Suprapubic skin (tissue), 4 donors: ENCODE measurements around the gene PLBD2. TPM values are rescaled to one million over a fixed set of nuclear protein-coding genes. Genes with fewer than 3 reads are reported as not detected.

Source experiments
- DNase-seq, 2 donors: peaks; one replicate each; pipeline ENCODE4 v3.0.0-alpha.2; 2019; ENCODE audit warnings: low spot score in 2 of 2
- H3K27ac ChIP-seq: fragments of 200-600 bp; sonication (generic); one replicate; pipeline ENCODE4 v1.5.1; 2019
- H3K27me3 ChIP-seq: fragments of 200-600 bp; sonication (generic); one replicate; pipeline ENCODE4 v1.5.1; 2019
- H3K36me3 ChIP-seq: fragments of 200-600 bp; sonication (generic); one replicate; pipeline ENCODE4 v1.5.1; 2019
- H3K4me1 ChIP-seq: fragments of 200-600 bp; sonication (generic); one replicate; pipeline ENCODE4 v1.5.1; 2019
- H3K4me3 ChIP-seq: fragments of 200-600 bp; sonication (generic); one replicate; pipeline ENCODE4 v1.5.1; 2019; ENCODE audit warnings: mild to moderate bottlenecking
- H3K9me3 ChIP-seq: fragments of 200-600 bp; sonication (generic); one replicate; pipeline ENCODE4 v1.5.1; 2019
- EP300 ChIP-seq: sonication (generic); formaldehyde crosslinking; IDR thresholded peaks from one replicate; pipeline ENCODE4 v1.6.1; 2017; ENCODE audit warnings: antibody characterized with exemption
- POLR2A ChIP-seq, 2 donors: fragments of 450-650 bp; IDR thresholded peaks; one replicate each; pipeline ENCODE4 v1.6.1; 2017; ENCODE audit warnings: antibody characterized with exemption in 2 of 2, mild to moderate bottlenecking in 2 of 2, moderate library complexity in 2 of 2
- POLR2AphosphoS5 ChIP-seq, 3 donors: sonication (generic); formaldehyde crosslinking; IDR thresholded peaks; one replicate each; pipeline ENCODE4 v1.6.1; 2017; ENCODE audit warnings: antibody characterized with exemption in 3 of 3
- WGBS: methylation state at CpG from one replicate; pipeline ENCODE4 v1.1.5; 2018; 5-methylcytosine and 5-hydroxymethylcytosine counted together
- total RNA-seq, 4 donors: library from RNA; depleted of rRNA; stranded (reverse); fragments of >200 nt; gene quantifications; one replicate each; pipeline ENCODE4 v1.1.0, GENCODE V29; 2016
- TF ChIP-seq, protein P1 (sequence below), 2 donors: fragments of 200-600 bp in 1 of 2; fragments of 450-650 bp in 1 of 2; sonication (generic) in 1 of 2; IDR thresholded peaks; one replicate each; pipeline ENCODE4 v1.5.1; 2016 to 2019; ENCODE audit warnings: antibody characterized with exemption in 2 of 2, mild to moderate bottlenecking in 1 of 2, moderate library complexity in 1 of 2

PLBD2 gene
- total RNA-seq, 4 donors from 2014 or later = 22.2 to 29.2 (median 27.3) TPM

DNA sequence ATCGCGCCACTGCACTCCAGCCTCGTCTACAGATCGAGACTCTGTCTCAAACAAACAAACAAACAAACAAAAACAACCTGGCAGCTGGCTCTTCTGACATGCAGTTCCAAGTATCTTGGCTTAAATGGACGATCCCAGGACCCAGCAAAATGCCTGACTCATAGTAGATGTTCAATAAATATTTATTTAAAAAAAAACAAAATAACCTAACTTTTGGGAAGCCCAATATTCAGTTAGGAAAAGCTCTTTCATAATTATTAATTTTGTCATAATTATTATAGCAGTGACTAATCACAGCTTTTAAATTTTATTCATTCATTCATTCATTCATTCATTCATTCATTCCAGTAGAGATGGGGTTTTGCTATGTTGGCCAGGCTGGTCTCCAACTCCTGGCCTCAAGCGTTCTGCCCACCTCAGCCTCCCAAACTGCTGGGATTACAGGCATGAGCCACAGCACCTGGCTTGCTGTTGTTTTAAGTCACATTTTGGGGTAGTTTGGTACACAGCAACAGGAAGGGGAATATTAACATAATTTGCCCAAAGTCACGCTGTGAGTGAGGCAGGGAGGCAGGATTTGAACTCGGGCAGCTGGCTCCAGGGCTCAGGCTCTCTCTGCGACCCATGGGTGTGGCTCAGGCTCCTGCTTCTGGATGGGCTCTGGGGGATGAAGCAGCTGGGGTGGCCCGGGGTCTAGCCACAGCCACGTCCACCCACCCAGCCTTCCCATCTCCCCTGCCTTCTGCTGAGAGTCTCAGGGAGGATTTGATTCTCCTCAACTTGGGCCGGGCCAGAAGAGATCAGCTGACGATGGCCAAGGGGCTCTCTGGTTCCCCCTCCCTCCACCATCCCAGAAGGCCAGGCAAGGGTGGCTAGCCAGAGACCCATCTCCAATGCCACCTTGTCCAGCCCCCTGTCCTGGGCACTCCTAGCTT, 42.9 kb downstream of the PLBD2 start:
- no peak overlapping the region for H3K27ac ChIP-seq
- peaks cover 23% of the 10 kb centered on the region for H3K27me3 ChIP-seq
- H3K36me3 ChIP-seq = no peaks in the 10 kb centered on the region
- no peak for DNase-seq
- TF ChIP-seq POLR2A (IDR thresholded peaks at IDR 0.05) (no peak), EP300 (no peak), POLR2AphosphoS5 (IDR thresholded peaks at IDR 0.05) (no peak)
- TF ChIP-seq, protein P1, sequence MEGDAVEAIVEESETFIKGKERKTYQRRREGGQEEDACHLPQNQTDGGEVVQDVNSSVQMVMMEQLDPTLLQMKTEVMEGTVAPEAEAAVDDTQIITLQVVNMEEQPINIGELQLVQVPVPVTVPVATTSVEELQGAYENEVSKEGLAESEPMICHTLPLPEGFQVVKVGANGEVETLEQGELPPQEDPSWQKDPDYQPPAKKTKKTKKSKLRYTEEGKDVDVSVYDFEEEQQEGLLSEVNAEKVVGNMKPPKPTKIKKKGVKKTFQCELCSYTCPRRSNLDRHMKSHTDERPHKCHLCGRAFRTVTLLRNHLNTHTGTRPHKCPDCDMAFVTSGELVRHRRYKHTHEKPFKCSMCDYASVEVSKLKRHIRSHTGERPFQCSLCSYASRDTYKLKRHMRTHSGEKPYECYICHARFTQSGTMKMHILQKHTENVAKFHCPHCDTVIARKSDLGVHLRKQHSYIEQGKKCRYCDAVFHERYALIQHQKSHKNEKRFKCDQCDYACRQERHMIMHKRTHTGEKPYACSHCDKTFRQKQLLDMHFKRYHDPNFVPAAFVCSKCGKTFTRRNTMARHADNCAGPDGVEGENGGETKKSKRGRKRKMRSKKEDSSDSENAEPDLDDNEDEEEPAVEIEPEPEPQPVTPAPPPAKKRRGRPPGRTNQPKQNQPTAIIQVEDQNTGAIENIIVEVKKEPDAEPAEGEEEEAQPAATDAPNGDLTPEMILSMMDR (IDR thresholded peaks at IDR 0.05) = no peak
- peaks cover 6% of the 10 kb centered on the region for H3K4me1 ChIP-seq
- H3K4me3 ChIP-seq = no peak overlapping the region
- no peaks in the 10 kb centered on the region for H3K9me3 ChIP-seq
- 79% methylated on average over 11 of the region's 13 CpGs for whole genome bisulfite sequencing

DNA sequence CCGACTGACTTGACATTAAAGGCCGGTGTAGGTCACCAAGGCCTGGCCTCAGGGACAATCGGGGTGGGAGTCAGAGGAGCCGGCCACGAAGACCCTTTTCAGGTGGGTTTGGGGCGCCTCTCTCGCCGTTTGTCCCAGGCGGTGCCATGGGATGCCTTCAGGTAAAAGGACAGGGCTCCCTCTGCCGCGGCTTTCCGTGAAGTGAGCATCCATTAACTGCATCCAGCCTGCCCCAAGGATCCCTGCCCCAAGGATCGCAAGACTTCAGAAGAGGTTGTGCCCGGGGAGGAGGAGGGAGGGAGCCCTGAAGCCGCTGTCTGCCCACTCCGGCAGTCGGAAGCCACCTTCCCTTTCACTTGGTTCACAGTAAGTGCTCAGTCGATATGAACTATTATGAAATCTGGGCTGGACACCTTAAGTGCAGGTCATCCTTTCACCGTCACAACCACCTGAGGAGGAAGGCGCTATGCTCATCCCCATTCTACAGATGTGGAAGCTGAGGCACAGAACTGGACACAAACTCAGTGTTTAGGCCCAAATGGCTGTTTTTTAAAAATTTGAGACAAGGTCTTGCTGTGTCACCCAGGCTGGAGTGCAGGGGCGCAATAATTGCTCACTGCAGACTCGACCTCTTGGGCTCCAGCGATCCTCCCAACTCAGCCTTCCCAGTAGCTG, 44.3 kb downstream of the PLBD2 start:
- Histone ChIP-seq H3K4me1 (peaks cover 6% of the 10 kb centered on the region), H3K36me3 (no peaks in the 10 kb centered on the region), H3K27me3 (peaks cover 16% of the 10 kb centered on the region), H3K4me3 (no peak overlapping the region), H3K27ac (no peak overlapping the region), H3K9me3 (no peaks in the 10 kb centered on the region)
- DNase-seq = no peak
- no peak for TF ChIP-seq POLR2A (IDR thresholded peaks at IDR 0.05)
- TF ChIP-seq, protein P1 (IDR thresholded peaks at IDR 0.05) = no peak
- no peak for TF ChIP-seq EP300
- 89% methylated on average over 15 of the region's 23 CpGs for WGBS

DNA sequence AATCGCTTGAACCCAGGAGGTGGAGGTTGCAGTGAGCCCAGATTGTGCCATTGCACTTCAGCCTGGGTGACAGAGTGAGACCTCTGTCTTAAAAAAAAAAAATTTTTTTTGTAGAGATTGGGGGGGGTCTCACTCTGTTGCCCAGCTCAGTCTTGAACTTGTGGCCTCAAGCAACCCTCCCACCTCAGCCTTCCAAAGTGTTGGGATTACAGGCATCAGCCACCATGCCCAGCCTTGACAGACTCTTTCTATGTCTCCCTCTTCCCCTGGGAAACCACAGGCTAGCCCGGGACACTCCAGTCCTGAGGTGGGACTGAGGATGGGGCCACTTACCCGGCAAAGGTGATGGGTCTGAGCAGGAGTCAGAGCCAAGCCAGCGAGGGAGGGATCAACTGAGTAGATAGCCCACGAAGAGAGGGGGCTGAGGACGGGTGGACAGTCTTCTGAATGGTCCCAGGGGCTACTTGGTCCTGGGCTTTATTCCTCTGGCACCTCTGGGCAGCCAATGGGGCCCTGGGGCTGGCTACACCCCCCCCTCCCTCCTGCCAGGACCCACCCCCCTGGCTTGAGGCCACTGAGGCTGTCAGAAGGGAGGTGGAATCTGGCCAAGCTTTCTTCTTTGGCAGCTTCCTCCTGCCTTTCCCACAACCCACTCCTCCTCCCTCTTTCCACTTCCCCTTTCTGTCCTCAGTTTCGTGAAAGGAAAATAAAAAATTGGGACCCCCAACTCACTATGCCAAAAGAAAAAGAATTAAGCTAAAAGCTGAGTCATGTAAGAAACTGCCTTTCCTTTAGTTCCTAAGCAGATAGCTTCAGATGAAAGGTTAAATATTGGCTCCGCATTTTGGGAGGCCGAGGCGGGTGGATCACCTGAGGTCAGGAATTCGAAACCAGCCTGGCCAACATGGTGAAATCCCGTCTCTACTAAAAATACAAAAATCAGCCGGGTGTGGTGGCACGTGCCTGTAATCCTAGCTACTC, 45.3 kb downstream of the PLBD2 start, which contains the start of gene SDS:
SDS (minus strand) TSS at position 453 of the 981 bp plus-strand sequence. CDS start 4,179 bp downstream, outside the sequence.
- TF ChIP-seq POLR2A (IDR thresholded peaks at IDR 0.05) (no peak), EP300 (no peak), POLR2AphosphoS5 (IDR thresholded peaks at IDR 0.05) (no peak)
- TF ChIP-seq, protein P1 (IDR thresholded peaks at IDR 0.05) = no peak
- Histone ChIP-seq H3K9me3 (no peaks in the 10 kb centered on the region), H3K36me3 (no peaks in the 10 kb centered on the region), H3K4me3 (peak within 1 kb of the TSS; percentile 1), H3K27me3 (peaks cover 12% of the 10 kb centered on the region), H3K4me1 (peaks cover 6% of the 10 kb centered on the region), H3K27ac (no peak within 1 kb of the TSS)
- WGBS = 41% methylated on average over 14 of the region's 14 CpGs
- DNase-seq = no peak

DNA sequence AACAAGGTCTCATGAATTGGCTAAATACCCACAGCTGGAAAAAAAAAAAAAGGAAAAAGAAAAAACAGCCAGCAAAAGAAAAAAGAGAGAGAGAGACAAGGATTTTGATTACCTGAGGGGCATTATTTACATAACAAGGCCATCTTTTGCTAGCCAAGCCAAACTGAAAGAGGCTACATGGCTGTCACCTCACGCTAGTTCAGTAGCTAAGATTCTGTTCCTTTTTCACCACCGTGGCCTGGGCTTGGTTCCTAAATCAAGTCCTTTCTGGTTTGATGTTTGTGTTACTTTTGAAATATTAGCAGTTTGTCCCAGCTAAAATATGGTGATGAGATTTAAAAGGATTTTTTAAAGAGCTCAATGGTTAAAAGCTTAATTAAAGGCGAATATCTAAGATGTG, 47.3 kb downstream of the PLBD2 start:
- Histone ChIP-seq H3K36me3 (no peaks in the 10 kb centered on the region), H3K4me1 (peaks cover 6% of the 10 kb centered on the region), H3K27me3 (peaks cover 2% of the 10 kb centered on the region), H3K4me3 (no peak overlapping the region), H3K9me3 (no peaks in the 10 kb centered on the region), H3K27ac (no peak overlapping the region)
- 79% methylated on average over 3 of the region's 3 CpGs for WGBS
- no peak for DNase-seq
- TF ChIP-seq, protein P1 (IDR thresholded peaks at IDR 0.05) = no peak
- TF ChIP-seq POLR2AphosphoS5 (IDR thresholded peaks at IDR 0.05) (no peak), EP300 (no peak), POLR2A (IDR thresholded peaks at IDR 0.05) (no peak)
